Hepatocyte (in vitro differentiated cells): ENCODE measurements around the gene CD248.

Source experiments
- CTCF ChIP-seq: fragments of 200-600 bp; sonication (generic); IDR thresholded peaks from 2 replicates; pipeline ENCODE4 v1.5.1; 2016; ENCODE audit warnings: antibody characterized with exemption, mild to moderate bottlenecking; ENCODE audit not compliant: poor library complexity
- EZH2phosphoT487 ChIP-seq: fragments of 200-600 bp; sonication (generic); IDR thresholded peaks from one replicate; pipeline ENCODE4 v1.6.1; 2018; ENCODE audit warnings: antibody characterized with exemption, mild to moderate bottlenecking, low read depth, moderate library complexity; ENCODE audit not compliant: unreplicated experiment, severe bottlenecking

- TF ChIP-seq CTCF (no peak), EZH2phosphoT487 (no peak)
Measured at GRCh38 chr11:66287889-66288670, 28.8 kb downstream of the CD248 start.
